NT2/D1 (cell line): ENCODE results near the gene GRK6.
A peak's percentile ranks its signal among the peaks of the same experiment; 100 is the strongest.

Experiments
- DNase-seq: peaks from one replicate; pipeline ENCODE4 v3.0.0-alpha.2; 2011; ENCODE audit warnings: low read depth, low spot score
- H3K27me3 ChIP-seq: 2 replicates; pipeline ENCODE4 v1.6.0; 2011; ENCODE audit warnings: mild to moderate bottlenecking; ENCODE audit not compliant: insufficient read length, insufficient read depth
- H3K36me3 ChIP-seq: 2 replicates; pipeline ENCODE4 v1.6.1; 2011; ENCODE audit warnings: mild to moderate bottlenecking, low read length, mixed read lengths; ENCODE audit not compliant: insufficient read depth, insufficient read length
- H3K4me1 ChIP-seq: 2 replicates; pipeline ENCODE4 v1.5.1; 2011; ENCODE audit not compliant: insufficient read depth, insufficient read length
- H3K4me3 ChIP-seq: 2 replicates; pipeline ENCODE4 v1.5.1; 2011; ENCODE audit warnings: low read depth; ENCODE audit not compliant: insufficient read length
- H3K9ac ChIP-seq: 2 replicates; pipeline ENCODE4 v1.6.0; 2011; ENCODE audit warnings: low read depth; ENCODE audit not compliant: insufficient read length
- H3K9me3 ChIP-seq: 2 replicates; pipeline ENCODE4 v1.5.1; 2011; ENCODE audit warnings: mild to moderate bottlenecking, low read length; ENCODE audit not compliant: insufficient read depth
- SUZ12 ChIP-seq: IDR thresholded peaks from 2 replicates; pipeline ENCODE4 v1.6.1; 2011; ENCODE audit not compliant: insufficient read length, insufficient read depth; ENCODE audit errors: extremely low read depth
- YY1 ChIP-seq: IDR thresholded peaks from 2 replicates; pipeline ENCODE4 v1.6.1; 2011; ENCODE audit not compliant: insufficient read length, insufficient read depth
- ZNF274 ChIP-seq: IDR thresholded peaks from 2 replicates; pipeline ENCODE4 v1.6.1; 2011; ENCODE audit warnings: mild to moderate bottlenecking, low read depth, low read length

GRK6 gene

GRCh38 chr5:177473443-177474001 is 47.0 kb downstream of the GRK6 start, which contains the start of gene DBN1:
DBN1 (minus strand) TSS chr5:177473634; CDS start chr5:177473521, 113 bp downstream.
- H3K4me1 ChIP-seq: peaks cover 50% of the 10 kb centered on the region
- peak within 1 kb of the TSS; percentile 93 for H3K4me3 ChIP-seq
- no peaks in the 10 kb centered on the region for H3K27me3 ChIP-seq

GRCh38 chr5:177474002-177474476 is 47.6 kb downstream of the GRK6 start:
- H3K27me3 ChIP-seq: no peaks in the 10 kb centered on the region
- no peak for TF ChIP-seq YY1
- no peak for TF ChIP-seq SUZ12
- no peak for TF ChIP-seq ZNF274
- H3K9me3 ChIP-seq: no peaks in the 10 kb centered on the region
- peaks cover 54% of the 10 kb centered on the region for H3K36me3 ChIP-seq
- H3K4me1 ChIP-seq: peaks cover 46% of the 10 kb centered on the region
- DNase-seq: no peak
- peak overlapping the region; percentile 37 for H3K9ac ChIP-seq
- H3K4me3 ChIP-seq: peak overlapping the region; percentile 23

More at GRCh38 chr5:177473443-177474001, 47.0 kb downstream of the GRK6 start, which contains the start of gene DBN1:
- Histone ChIP-seq H3K9ac (peak within 1 kb of the TSS; percentile 99), H3K9me3 (no peaks in the 10 kb centered on the region), H3K36me3 (peaks cover 54% of the 10 kb centered on the region)
- TF ChIP-seq ZNF274 (no peak), SUZ12 (no peak), YY1 (no peak)
- no peak for DNase-seq

- Histone ChIP-seq H3K36me3 (peaks cover 55% of the 10 kb centered on the region), H3K9me3 (no peaks in the 10 kb centered on the region), H3K4me3 (no peak overlapping the region), H3K27me3 (no peaks in the 10 kb centered on the region), H3K4me1 (peaks cover 37% of the 10 kb centered on the region), H3K9ac (peak overlapping the region; percentile 54)
- TF ChIP-seq ZNF274 (no peak), SUZ12 (no peak), YY1 (no peak)
- no peak for DNase-seq
These were observed 48.5 kb downstream of the GRK6 start for GRCh38 chr5:177474846-177475562.

- Histone ChIP-seq H3K27me3 (no peaks in the 10 kb centered on the region), H3K9me3 (no peaks in the 10 kb centered on the region), H3K9ac (no peak overlapping the region), H3K4me3 (no peak overlapping the region), H3K4me1 (peaks cover 29% of the 10 kb centered on the region), H3K36me3 (peaks cover 50% of the 10 kb centered on the region)
- no peak for DNase-seq
- TF ChIP-seq YY1 (no peak), ZNF274 (no peak), SUZ12 (no peak)
These were observed 49.3 kb downstream of the GRK6 start for GRCh38 chr5:177475563-177476427.

GRCh38 chr5:177476531-177477233 is 50.2 kb downstream of the GRK6 start:
- peaks cover 49% of the 10 kb centered on the region for H3K36me3 ChIP-seq
- no peak for DNase-seq
- no peaks in the 10 kb centered on the region for H3K9me3 ChIP-seq
- TF ChIP-seq YY1 (no peak), SUZ12 (no peak), ZNF274 (no peak)
- H3K4me1 ChIP-seq: peaks cover 21% of the 10 kb centered on the region
- H3K27me3 ChIP-seq: no peaks in the 10 kb centered on the region
- no peak overlapping the region for H3K4me3 ChIP-seq
- H3K9ac ChIP-seq: no peak overlapping the region

- Histone ChIP-seq H3K36me3 (peaks cover 55% of the 10 kb centered on the region), H3K9ac (peak overlapping the region; percentile 15), H3K9me3 (no peaks in the 10 kb centered on the region), H3K27me3 (no peaks in the 10 kb centered on the region), H3K4me3 (no peak overlapping the region), H3K4me1 (peaks cover 15% of the 10 kb centered on the region)
- no peak for DNase-seq
- no peak for TF ChIP-seq YY1
- no peak for TF ChIP-seq SUZ12
- TF ChIP-seq ZNF274: no peak
These were observed 51.4 kb downstream of the GRK6 start for GRCh38 chr5:177477701-177478477.
